GM19193 (cell line): Measurements from ENCODE around the gene MED13L.

Experiments
- POLR2A ChIP-seq: IDR thresholded peaks from 4 replicates; pipeline ENCODE4 v1.6.1; 2011; ENCODE audit not compliant: insufficient read depth, insufficient read length; ENCODE audit errors: extremely low read depth

MED13L gene

DNA sequence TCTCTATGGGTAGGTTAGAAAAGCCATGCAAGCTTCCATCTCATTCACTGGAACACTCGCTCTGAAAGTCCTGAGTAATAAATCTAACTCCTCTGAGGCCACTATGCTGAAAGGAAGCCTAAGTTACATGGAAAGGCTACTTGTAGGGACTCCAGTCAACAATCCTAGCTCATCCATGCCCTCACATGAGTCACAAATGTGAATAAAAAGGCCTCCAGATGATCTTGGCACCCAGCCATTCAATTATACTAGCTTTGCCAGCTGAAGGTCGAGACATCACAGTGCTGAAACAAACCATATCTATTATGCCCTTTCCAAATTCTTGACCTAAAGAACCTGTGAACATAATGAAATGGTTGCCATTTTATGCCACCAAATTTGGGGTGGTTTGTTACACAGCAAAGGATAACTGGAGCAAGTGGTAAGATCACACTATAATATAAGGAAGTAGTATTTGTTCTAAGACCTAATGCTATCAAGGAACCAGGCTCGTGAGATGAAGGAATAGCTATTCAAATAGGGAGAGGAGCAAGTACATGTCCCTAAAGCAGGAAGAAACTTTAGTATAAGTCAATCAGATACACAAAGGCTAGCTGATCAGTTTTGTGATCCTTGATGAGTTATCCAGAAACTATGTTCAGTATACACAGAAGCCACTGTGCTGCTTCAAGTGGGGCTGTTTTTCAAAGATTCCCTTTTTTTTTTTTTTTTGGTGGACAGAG lies 142.1 kb downstream of the MED13L start:
- TF ChIP-seq POLR2A: no peak

DNA sequence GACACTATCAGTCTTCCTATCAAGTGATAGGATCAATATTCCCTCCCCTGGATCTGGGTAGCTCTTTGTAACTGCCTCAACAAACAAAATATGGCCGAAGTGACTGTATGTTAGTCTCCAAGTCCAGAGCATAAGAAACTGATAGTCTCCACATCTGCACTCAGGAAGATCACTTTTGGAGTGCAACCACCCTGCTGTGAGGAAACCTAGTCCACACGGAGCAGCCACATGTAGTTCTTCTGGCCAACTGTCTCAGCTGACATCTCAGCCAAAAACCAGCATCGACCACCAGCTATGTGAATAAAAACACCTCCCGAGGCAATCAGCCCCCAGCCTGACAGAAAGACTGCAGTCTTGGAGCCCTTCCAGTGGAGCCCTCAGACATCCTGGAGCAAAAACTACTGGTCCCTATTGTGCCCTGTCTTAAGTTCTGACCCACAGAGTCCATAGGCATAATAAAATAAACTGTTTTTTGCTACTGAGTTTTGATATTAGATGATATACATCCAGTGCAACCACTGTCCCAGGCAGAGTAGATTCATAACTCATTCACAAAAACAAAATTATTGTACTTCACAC lies 143.8 kb downstream of the MED13L start:
- no peak for TF ChIP-seq POLR2A

DNA sequence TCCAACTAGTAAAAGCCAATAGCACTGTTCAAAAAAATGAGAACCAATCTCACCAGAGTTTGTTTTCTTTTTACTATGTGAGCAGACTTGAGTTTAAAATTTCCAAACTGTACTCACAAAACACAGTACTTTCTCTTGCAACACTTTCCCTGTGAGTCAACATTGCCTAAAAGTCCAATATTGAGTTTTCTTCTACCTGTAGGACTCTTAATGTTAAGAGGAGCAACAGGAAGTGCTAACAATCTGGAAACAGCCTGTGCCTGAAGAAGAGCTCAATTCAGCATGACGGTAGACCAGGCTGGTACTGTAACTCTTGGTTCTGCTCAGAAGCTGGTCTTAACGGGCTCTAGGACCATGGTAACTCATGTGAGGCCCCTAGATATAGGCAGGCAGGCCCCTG lies 144.3 kb downstream of the MED13L start:
- no peak for TF ChIP-seq POLR2A

DNA sequence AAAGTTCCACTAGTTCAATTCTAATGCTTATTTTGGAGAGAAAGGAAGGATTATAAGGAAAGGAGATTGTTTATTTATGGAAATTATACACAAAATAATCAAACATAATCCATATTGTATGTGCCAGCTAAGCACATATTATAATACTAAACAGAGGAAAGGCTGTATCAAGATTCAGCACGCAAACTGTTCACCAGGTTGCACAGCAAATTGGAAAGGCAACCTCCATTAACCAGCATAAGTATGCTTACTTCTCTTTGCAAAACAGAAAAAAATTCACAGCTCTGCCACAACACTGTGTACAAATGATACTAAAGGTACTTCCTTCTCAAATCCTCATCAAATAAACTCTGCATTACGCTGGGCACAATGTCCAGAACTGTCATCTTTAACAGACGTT lies 146.3 kb downstream of the MED13L start:
- no peak for TF ChIP-seq POLR2A

DNA sequence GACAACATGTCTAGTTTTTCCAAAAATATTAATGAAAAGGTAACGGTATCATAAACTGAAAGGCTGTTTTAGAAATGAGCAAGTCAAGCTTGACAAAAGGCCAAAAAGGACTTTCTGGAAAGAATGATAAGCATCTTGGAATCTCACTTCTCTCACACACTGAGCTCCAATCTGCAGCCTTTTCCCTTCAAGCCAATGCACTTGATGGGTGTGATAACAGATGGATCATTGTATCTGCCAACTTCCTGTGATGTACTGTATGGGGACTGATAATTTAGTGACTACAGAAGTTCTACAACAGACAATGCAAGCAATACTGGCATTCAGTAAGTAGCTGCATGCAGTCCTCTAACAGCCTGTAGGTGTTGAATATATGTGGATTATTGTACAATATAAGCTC lies 147.1 kb downstream of the MED13L start:
- no peak for TF ChIP-seq POLR2A

DNA sequence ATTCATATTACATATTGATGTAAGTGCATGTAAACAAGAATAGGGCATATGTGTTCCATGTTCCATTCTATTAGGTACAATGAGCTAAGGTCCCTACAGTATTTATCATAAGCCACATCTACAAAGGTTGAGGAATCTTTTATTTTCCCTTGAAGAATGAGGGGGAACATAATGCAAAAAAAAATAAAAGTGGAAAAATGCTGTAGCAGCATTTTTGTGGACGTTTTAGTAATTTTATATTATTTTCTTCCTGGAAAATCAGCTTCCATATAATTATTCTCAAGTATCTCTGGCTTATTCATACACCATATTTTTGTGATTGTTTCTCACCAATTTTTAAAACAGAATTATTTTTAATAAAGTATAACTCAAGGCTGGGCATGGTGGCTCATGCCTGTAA lies 148.7 kb downstream of the MED13L start:
- TF ChIP-seq POLR2A: no peak

DNA sequence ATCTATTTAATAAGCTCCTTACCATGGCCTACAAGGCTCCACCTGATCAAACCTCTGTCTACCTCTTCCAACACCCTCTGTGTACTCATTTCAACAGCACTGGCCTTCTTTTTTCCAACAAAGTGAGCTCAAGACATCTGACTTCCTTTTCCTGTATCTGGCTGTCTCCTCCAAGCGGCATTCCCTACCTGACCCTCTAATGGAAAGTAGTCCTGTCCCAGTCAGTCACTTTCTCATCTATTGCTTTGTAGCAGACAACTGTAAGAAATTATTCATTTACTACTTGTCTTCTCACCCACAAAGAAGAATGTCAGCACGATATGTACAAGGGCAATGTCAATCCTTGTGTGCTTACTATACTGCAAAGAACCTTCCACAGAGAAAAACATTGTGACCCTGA lies 149.6 kb downstream of the MED13L start:
- no peak for TF ChIP-seq POLR2A

DNA sequence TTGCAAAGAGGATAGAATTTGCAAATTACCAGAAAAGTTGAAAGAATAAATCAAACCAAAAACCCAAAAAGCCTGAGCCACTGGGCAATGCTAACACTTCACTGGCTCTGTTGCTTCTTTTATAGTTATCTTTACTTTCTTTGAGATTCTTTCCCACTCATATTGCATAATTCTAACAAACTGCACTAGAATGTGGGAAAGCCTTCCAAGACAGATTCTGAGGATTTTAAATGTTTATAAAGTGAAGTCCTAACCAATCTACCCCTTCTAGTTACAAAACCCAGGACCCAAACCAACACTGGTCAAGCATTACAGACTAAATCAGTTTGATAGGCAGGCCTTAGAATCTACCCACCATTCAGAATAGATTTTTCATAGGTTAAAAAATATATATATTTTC lies 150.9 kb downstream of the MED13L start:
- TF ChIP-seq POLR2A: no peak

DNA sequence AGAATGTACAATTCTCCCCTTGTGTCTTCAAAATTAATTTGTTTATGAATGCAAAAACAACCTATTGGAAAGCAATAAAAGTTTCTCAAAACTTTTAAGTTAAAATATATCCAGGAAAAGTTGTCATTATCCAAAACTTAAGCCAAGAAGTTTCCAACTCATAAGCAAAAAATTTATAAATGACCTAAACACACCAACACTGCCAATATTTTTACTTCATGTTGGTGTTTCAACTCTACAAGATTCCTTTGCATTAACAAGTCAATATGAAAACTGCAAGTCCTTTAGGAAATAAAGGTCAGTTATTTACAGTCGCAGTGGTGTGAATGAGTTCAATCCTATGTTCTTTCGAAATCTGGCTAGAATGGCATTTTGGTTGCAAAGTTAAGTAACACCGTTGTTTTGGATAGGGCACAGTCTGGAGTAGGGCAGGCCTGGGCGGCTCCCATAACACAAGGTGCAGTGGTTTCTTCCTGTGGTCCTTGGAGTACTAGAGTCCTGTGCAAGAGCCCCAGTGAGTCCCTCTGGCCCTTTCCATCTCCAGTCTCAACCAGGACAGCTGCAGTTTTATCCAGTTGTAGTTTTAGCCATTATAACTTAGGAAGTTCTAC lies 151.4 kb downstream of the MED13L start:
- no peak for TF ChIP-seq POLR2A

DNA sequence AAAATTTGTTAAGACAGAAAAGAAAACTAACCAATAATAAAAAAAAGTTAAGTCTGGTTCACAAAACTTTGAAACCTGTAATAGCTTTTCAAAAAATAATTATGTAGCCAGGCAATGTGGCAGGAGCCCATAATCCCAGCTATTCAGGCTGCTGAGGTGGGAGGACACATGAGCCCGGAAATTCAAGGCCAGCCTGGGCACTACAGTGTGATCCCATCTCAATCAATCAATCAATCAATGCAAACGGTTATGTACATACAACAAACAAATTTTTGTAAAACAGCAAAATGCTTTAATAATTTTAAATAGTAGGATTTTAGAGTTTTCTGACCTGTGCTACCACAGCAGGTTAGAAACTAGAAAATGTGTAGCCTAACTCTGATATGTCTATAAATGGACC lies 152.4 kb downstream of the MED13L start:
- TF ChIP-seq POLR2A: no peak

DNA sequence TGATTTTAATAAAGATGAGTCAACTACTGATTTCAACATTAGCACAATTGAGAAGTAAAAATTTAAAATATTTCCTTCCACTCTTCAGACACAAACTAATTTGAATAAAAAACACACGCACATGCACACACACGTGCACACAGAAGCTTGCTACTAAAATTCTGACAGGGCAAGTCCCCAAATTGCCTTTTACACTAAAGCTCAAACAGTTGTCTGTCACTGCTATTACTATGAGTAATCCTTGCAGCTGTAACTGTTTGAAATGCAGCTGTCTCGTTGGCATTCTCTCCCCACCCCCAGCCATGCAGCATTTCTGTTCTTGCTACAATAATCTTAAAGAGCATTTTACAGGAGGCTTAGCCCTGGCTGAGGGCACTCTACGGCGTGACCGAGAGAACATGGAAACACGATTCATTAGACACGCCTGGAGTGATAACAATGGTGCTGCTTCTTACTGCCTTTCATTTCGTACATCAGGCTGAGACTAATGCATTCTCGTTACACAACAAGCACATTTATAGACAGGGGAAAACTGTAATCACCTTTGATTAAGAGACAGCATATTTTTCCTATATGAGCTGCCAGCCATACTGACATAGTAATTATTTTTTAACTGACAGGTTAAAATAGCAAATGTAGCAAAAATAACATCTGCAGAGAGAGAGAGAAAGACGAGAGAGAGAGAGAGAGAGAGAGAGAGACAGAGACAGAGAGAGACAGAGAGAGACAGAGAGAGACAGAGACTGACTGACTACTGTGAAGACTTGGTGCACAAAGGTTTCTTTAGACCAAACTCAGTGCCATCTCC lies 153.8 kb downstream of the MED13L start:
- TF ChIP-seq POLR2A: no peak

DNA sequence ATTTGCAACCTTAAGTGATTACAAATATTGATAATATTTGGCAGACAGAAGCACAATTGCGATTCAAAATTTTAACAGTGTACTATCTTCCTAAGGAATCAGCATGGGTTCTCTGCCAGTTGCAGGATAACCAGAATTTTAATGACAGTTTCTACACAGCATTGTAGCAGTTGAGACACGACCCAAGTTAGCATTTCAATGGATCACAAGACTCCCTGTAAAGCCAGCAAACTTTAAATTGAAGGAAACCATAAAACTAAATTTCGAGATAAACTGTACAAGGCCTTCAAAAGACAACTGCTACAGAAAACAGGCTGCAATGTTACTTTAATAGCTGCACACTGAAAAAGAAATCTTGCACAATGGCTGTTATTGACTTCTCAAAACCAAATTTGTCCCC lies 154.9 kb downstream of the MED13L start:
- no peak for TF ChIP-seq POLR2A

DNA sequence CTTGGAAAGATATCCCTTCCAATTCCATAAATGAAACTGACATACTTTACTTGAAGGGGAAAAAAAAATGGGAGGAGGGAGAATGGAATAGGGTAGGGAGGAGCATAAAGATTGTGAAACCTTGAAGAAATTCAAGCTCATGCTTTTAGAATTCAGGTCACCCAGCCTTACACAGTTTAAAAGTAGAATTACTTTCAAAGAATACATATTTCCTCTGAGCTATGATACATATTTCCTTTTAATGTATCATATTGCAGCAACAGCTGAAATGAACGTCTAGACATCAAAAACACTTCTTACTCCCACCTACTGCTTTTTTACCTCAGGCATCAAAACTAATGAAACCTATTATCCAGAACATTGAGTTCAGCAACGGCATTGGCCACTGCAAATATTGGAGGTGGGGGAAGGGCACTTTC lies 156.0 kb downstream of the MED13L start:
- no peak for TF ChIP-seq POLR2A

DNA sequence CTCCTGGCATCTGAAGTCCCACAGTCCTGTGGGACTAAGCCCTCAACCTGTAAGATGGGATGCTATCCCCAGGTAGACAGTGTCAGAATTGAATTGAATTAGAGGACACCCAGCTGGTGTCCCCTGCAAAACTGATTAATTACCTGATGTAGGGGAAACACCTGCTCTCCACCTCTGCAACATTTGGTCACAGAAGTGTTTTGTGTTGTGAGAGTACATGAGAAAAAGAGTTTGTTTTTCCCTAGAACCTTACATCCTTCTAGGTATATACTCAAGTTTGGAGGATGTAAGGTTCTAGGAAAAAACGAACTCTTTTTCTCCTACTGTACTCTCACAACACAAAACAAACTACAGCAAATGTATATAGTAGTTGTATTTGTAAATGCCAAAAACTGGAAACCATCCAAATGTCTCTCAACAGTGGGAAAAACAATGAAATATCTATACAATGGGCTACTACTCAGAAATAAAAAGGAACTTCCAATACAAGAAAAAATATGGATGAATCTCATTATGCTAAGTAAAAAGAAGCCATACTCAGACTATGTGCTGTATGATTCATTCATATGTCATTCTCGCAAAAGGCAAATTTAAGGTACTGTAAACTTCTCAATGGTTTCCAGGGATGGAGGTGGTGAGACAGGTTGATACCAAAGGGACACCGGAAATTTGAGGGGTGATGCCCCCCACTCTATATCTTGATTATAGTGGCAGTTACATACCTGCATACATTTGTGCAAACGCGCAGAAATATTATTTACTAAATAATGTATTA lies 160.7 kb downstream of the MED13L start:
- no peak for TF ChIP-seq POLR2A
